IMR-90 (cell line): ENCODE measurements around the gene SEC24D.

ENCODE experiments used
- CEBPB ChIP-seq: IDR thresholded peaks from 2 replicates; pipeline ENCODE4 v1.6.1; 2012; ENCODE audit warnings: low read depth, low read length, improper control_type of control experiment
- FOS ChIP-seq: fragments of 150-350 bp; IDR thresholded peaks from 2 replicates; pipeline ENCODE4 v1.6.1; 2016; ENCODE audit warnings: low read depth, low read length
- MAZ ChIP-seq: IDR thresholded peaks from 2 replicates; pipeline ENCODE4 v1.6.1; 2012; ENCODE audit warnings: low read depth, mild to moderate bottlenecking, low read length, improper control_type of control experiment, moderate library complexity, borderline replicate concordance
- MXI1 ChIP-seq: IDR thresholded peaks from 2 replicates; pipeline ENCODE4 v1.6.1; 2012; ENCODE audit warnings: low read depth, mild to moderate bottlenecking, low read length, moderate library complexity, borderline replicate concordance
- NFE2L2 ChIP-seq: fragments of 150-350 bp; IDR thresholded peaks from 2 replicates; pipeline ENCODE4 v1.6.1; 2016; ENCODE audit warnings: low read depth, mild to moderate bottlenecking, low read length
- POLR2A ChIP-seq: IDR thresholded peaks from 2 replicates; pipeline ENCODE4 v1.6.1; 2012; ENCODE audit warnings: mild to moderate bottlenecking, low read depth, low read length
- RAD21 ChIP-seq: IDR thresholded peaks from 2 replicates; pipeline ENCODE4 v1.6.1; 2012; ENCODE audit warnings: low read length, improper control_type of control experiment
- RCOR1 ChIP-seq: IDR thresholded peaks from 2 replicates; pipeline ENCODE4 v1.6.1; 2012; ENCODE audit warnings: mild to moderate bottlenecking, low read length, improper control_type of control experiment; ENCODE audit not compliant: insufficient replicate concordance
- RFX5 ChIP-seq: IDR thresholded peaks from 2 replicates; pipeline ENCODE4 v1.8.0; 2012; ENCODE audit warnings: low read depth, mild to moderate bottlenecking, low read length, moderate library complexity
- SMC3 ChIP-seq: fragments of 150-350 bp; IDR thresholded peaks from 2 replicates; pipeline ENCODE4 v1.6.1; 2016; ENCODE audit warnings: low read depth, mild to moderate bottlenecking, antibody characterized with exemption, low read length, moderate library complexity
- TF ChIP-seq, protein P1 (sequence below): conservative IDR thresholded peaks from 2 replicates; pipeline ENCODE4 v1.5.1; 2012; ENCODE audit warnings: mild to moderate bottlenecking, low read depth, low read length, improper control_type of control experiment
- TF ChIP-seq, protein P2 (sequence below): fragments of 150-350 bp; IDR thresholded peaks from 2 replicates; pipeline ENCODE4 v1.6.1; 2017; ENCODE audit warnings: mild to moderate bottlenecking, antibody characterized with exemption, low read length, low read depth
- TF ChIP-seq, protein P3 (sequence below): fragments of 150-350 bp; IDR thresholded peaks from 2 replicates; pipeline ENCODE4 v1.6.1; 2016; ENCODE audit warnings: low read depth, mild to moderate bottlenecking, low read length, moderate library complexity, borderline replicate concordance

DNA sequence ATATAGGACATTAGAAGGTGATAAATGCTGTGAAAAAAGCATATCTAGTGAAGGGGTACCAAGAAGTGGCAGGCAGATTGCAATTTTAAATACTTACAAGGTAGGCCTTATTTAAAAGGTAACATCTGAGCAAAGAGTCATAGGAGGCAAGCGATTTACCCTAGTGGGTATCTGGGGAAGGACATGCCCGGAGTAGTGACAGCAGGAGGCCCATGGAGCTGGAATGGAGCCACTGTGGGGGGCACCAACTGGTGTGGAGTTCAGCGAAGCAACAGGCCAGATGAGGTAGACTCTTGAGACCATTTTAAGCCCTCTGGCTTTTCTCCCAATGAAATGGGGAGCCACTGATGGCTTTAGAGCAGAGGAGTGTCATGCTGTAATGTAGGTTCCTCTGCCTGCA is 37.3 kb downstream of the SEC24D start:
- TF ChIP-seq, protein P1, sequence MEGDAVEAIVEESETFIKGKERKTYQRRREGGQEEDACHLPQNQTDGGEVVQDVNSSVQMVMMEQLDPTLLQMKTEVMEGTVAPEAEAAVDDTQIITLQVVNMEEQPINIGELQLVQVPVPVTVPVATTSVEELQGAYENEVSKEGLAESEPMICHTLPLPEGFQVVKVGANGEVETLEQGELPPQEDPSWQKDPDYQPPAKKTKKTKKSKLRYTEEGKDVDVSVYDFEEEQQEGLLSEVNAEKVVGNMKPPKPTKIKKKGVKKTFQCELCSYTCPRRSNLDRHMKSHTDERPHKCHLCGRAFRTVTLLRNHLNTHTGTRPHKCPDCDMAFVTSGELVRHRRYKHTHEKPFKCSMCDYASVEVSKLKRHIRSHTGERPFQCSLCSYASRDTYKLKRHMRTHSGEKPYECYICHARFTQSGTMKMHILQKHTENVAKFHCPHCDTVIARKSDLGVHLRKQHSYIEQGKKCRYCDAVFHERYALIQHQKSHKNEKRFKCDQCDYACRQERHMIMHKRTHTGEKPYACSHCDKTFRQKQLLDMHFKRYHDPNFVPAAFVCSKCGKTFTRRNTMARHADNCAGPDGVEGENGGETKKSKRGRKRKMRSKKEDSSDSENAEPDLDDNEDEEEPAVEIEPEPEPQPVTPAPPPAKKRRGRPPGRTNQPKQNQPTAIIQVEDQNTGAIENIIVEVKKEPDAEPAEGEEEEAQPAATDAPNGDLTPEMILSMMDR, result no peak
- no peak for TF ChIP-seq MXI1
- no peak for TF ChIP-seq POLR2A
- no peak for TF ChIP-seq RCOR1
- no peak for TF ChIP-seq CEBPB
- TF ChIP-seq, protein P2, sequence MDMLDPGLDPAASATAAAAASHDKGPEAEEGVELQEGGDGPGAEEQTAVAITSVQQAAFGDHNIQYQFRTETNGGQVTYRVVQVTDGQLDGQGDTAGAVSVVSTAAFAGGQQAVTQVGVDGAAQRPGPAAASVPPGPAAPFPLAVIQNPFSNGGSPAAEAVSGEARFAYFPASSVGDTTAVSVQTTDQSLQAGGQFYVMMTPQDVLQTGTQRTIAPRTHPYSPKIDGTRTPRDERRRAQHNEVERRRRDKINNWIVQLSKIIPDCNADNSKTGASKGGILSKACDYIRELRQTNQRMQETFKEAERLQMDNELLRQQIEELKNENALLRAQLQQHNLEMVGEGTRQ, result no peak
- no peak for TF ChIP-seq SMC3
- TF ChIP-seq RAD21, result no peak
- TF ChIP-seq RFX5, result no peak
- no peak for TF ChIP-seq MAZ
- TF ChIP-seq NFE2L2, result no peak
- no peak for TF ChIP-seq FOS
- TF ChIP-seq, protein P3, sequence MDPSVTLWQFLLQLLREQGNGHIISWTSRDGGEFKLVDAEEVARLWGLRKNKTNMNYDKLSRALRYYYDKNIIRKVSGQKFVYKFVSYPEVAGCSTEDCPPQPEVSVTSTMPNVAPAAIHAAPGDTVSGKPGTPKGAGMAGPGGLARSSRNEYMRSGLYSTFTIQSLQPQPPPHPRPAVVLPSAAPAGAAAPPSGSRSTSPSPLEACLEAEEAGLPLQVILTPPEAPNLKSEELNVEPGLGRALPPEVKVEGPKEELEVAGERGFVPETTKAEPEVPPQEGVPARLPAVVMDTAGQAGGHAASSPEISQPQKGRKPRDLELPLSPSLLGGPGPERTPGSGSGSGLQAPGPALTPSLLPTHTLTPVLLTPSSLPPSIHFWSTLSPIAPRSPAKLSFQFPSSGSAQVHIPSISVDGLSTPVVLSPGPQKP, result no peak
